ENCODE data around the gene MMP24.

Gene MMP24

DNA sequence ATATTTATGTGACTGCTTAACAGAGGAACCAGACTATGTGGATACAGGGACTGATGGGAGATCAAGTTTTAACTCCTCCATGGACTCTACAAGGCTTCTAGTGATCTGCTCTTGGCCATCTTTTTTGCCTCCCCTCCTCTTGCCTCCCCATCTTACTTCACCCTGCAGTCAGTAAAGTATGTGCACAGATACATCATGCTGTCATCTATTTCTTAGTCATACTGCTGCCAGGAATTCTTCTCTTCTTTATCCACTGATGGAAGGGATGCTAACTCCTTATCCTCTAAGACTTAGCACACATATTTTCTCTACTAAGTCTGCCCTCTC lies 93.3 kb downstream of the MMP24 start:
- in situ Hi-C loops (cut with MboI; ENCODE audit: low sequenced_read_pairs, unreplicated experiment), result no loop called here
- TF ChIP-seq, protein P1, sequence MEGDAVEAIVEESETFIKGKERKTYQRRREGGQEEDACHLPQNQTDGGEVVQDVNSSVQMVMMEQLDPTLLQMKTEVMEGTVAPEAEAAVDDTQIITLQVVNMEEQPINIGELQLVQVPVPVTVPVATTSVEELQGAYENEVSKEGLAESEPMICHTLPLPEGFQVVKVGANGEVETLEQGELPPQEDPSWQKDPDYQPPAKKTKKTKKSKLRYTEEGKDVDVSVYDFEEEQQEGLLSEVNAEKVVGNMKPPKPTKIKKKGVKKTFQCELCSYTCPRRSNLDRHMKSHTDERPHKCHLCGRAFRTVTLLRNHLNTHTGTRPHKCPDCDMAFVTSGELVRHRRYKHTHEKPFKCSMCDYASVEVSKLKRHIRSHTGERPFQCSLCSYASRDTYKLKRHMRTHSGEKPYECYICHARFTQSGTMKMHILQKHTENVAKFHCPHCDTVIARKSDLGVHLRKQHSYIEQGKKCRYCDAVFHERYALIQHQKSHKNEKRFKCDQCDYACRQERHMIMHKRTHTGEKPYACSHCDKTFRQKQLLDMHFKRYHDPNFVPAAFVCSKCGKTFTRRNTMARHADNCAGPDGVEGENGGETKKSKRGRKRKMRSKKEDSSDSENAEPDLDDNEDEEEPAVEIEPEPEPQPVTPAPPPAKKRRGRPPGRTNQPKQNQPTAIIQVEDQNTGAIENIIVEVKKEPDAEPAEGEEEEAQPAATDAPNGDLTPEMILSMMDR (IDR thresholded peaks at IDR 0.05; ENCODE audit: borderline replicate concordance, control extremely low read depth, extremely low read depth, insufficient read depth, missing control alignments), result no peak
- no peak for DNase-seq (ENCODE audit: low spot score)

DNA sequence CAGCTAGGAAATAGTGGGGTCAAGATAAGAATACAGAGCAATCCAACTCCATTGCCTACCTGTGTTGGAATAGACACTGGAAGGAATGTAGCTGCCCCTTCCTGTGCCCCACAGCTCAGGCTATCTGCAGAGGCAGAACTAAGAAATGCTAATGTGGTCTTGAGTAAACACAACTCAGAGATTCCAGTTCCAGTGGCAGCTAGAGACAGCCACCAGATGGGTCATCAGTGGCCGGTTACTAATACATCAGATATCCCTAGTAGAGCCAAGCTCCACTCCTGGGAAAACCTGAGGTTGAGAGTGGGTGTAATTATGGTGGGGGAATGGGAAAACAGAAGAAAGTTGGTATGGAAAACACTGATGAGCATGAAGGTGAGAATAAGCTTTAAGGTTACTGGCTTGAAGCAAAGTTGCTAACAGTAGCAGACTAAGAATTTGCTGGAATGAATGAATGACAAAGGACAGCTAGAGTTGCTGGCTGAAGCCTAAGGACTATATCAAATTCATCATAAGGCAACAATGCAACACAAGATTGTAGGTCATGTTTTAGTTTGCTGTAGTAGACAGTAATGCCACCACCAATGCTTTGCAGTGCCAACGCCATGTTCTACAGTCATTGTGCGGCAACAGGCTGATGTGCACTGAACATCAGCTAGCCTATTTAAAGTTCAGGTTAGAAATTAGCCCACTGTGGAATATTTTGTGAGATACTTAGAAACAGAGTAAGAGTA lies 94.1 kb downstream of the MMP24 start:
- TF ChIP-seq, protein P1 (IDR thresholded peaks at IDR 0.05; ENCODE audit: borderline replicate concordance, control extremely low read depth, extremely low read depth, insufficient read depth, missing control alignments), result no peak
- in situ Hi-C loops (cut with MboI; ENCODE audit: low sequenced_read_pairs, unreplicated experiment), result no loop called here
- no peak for DNase-seq (ENCODE audit: low spot score)

DNA sequence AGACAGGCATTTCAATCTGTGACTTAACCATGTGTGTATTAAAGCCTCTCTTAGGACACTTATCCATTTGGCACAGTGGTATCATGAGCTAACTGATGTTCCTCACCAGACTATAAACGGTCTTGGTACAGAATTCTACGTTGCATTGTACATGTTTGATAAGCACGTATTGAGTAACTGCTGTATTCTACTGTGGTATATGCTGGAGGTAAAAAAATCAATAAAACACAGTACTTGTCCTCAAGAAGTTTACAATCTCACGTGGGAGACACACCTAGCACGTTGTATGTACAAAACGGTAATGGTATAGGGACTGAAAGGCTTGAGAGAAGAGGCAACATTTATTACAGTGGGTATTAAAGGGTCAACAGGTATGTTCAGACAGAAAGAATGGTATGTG lies 98.9 kb downstream of the MMP24 start:
- no peak for DNase-seq (ENCODE audit: low spot score)
- in situ Hi-C loops (cut with MboI; ENCODE audit: low sequenced_read_pairs, unreplicated experiment), result no loop called here
- TF ChIP-seq, protein P1 (IDR thresholded peaks at IDR 0.05; ENCODE audit: borderline replicate concordance, control extremely low read depth, extremely low read depth, insufficient read depth, missing control alignments), result no peak

DNA sequence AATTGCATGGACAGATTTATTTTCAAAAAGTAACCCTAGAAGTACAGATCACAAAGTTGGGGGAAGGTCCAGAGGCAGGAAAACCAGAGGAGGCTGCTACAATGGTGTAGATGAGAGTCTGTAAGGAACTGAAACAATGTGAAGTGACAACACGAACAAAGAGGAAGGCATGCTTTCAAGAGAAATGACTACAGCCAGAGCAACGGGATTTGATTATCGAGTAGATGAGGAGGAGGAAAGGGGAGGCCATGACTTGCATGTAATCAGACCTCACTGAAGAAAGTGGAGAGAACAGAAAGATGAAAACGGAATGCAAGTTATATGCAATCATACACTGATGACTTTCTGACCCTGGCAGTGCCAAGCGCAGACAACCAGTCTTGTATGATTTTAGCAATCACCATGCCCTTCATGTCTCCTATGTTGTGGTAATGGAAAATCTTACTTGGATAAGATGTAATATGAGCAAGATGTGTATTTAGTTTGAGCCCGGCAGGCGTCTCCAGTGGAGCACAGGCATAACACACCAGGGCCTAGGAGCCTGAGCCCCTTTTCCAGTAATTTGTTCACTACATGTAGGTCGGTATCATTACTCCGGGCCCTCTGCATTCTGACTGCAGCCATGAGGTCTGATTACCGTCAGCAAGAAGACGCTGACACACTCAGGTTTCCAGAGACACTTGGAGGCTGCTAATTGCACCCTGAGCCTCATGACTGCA lies 99.7 kb downstream of the MMP24 start:
- TF ChIP-seq, protein P1 (IDR thresholded peaks at IDR 0.05; ENCODE audit: borderline replicate concordance, control extremely low read depth, extremely low read depth, insufficient read depth, missing control alignments), result no peak
- in situ Hi-C loops (cut with MboI; ENCODE audit: low sequenced_read_pairs, unreplicated experiment), result no loop called here
- no peak for DNase-seq (ENCODE audit: low spot score)
